ENCODE results near the gene IRF8. TPM values are rescaled to one million over a fixed set of nuclear protein-coding genes. Genes with fewer than 3 reads are reported as not detected.

The IRF8 gene
- total RNA-seq, 4 donors from 2014 or later, result 1.5 to 3.1 (median 2.8) TPM

DNA sequence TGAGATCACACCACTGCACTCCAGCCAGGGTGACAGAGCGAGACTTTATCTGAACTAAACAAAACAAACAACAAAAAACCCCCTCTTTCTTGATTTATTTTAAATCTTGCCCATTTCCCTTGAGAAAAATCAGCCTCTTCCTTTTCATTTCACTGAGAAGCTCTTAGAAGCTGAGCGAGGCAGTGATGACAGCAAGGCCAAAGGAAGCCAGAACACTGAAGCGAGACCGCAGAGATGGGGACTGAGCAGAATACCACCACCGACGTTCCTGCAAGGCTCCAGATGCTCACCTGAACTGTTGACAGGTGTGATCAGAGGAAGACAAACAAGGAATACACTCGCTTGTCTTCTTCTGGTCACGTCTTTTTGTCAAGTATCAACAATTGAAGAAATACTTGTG lies 30.5 kb upstream of the IRF8 start:
- TF ChIP-seq, protein P1, sequence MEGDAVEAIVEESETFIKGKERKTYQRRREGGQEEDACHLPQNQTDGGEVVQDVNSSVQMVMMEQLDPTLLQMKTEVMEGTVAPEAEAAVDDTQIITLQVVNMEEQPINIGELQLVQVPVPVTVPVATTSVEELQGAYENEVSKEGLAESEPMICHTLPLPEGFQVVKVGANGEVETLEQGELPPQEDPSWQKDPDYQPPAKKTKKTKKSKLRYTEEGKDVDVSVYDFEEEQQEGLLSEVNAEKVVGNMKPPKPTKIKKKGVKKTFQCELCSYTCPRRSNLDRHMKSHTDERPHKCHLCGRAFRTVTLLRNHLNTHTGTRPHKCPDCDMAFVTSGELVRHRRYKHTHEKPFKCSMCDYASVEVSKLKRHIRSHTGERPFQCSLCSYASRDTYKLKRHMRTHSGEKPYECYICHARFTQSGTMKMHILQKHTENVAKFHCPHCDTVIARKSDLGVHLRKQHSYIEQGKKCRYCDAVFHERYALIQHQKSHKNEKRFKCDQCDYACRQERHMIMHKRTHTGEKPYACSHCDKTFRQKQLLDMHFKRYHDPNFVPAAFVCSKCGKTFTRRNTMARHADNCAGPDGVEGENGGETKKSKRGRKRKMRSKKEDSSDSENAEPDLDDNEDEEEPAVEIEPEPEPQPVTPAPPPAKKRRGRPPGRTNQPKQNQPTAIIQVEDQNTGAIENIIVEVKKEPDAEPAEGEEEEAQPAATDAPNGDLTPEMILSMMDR (IDR thresholded peaks at IDR 0.05 in 4 of 5, conservative IDR thresholded peaks at IDR 0.05 in 1 of 5), result no peak
- no peak for TF ChIP-seq POLR2A (IDR thresholded peaks at IDR 0.05)
- in situ Hi-C loops (cut with MboI; ENCODE audit: low sequenced_read_pairs in 4 of 4), result no loop called here
- DNase-seq (no peak), ATAC-seq (no peak)
- intact Hi-C loops (cut with DNase I; ENCODE audit: low total_unique reads), result no loop called here
- H3K4me3 ChIP-seq, result no peak overlapping the region
- no peaks in the 10 kb centered on the region for H3K36me3 ChIP-seq
- H3K9me3 ChIP-seq, result no peaks in the 10 kb centered on the region
- no peaks in the 10 kb centered on the region for H3K4me1 ChIP-seq
- H3K27me3 ChIP-seq, result peaks cover 0 to 3% (median 0%) of the 10 kb centered on the region in 3 donors
- no peak overlapping the region for H3K27ac ChIP-seq

DNA sequence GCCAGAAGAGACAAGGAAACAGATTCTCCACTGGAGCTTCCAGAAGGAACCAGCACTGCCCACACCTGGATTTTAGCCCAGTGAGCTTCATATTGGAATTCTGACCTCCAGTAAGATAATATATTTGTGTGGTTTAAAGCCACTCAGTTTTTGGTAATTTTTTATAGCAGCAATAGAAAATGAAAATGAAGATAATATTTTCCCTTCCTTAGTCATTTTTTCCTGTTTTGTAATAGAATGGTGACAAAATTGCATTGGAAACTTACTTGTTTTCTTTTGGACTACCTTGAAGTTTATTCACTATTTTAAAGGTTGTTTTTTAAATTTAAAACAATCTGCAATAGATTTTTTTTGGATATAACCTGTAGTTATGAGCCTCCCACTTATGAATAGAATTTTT lies 29.8 kb upstream of the IRF8 start:
- Histone ChIP-seq H3K4me1 (no peaks in the 10 kb centered on the region), H3K9me3 (no peaks in the 10 kb centered on the region), H3K36me3 (no peaks in the 10 kb centered on the region), H3K27me3 (peaks cover 0 to 3% (median 0%) of the 10 kb centered on the region in 3 donors), H3K27ac (no peak overlapping the region), H3K4me3 (no peak overlapping the region)
- TF ChIP-seq, protein P1 (IDR thresholded peaks at IDR 0.05 in 4 of 5, conservative IDR thresholded peaks at IDR 0.05 in 1 of 5), result no peak
- TF ChIP-seq POLR2A (IDR thresholded peaks at IDR 0.05), result no peak
- intact Hi-C loops (cut with DNase I; ENCODE audit: low total_unique reads) (no loop called here), in situ Hi-C loops (cut with MboI; ENCODE audit: low sequenced_read_pairs in 4 of 4) (no loop called here)
- DNase-seq (no peak), ATAC-seq (no peak)

DNA sequence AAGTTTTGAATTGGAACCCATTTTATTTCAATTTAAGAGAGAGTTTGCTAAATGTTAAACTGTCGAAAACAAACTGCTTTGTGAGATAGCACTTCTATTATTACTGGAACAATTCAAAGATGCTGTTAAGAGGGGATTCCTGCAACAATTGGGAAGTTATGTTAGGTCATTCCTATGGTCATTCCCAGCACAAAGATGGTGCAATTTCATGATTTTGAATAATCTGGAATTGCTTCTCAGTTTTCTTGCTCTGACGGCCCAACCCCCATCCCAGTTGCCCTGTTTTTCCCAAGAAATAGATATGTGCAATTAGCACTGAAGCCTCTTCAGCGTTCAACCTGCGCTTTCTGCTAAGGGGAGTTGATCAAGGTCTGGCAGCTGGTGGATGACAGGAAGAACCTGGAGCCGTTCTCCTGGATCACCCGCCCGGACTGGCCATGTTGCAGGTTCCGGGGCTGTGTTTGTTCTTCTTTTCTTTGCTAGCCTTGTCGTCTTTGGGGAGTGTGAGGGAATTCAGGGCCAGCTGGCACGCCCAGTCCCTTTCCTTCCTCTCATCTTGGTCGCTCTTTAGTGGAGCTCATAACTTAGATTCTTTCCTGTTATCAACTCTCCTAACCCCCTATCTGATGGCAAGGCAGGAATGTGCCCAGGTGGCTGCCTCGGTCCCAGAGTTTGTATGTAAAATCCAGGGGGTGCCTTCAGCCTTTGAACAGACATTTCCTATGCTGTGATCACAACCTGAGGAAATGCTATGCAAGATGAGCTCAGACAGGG lies 29.0 kb upstream of the IRF8 start:
- TF ChIP-seq POLR2A (IDR thresholded peaks at IDR 0.05), result no peak
- TF ChIP-seq, protein P1 (IDR thresholded peaks at IDR 0.05 in 4 of 5, conservative IDR thresholded peaks at IDR 0.05 in 1 of 5), result no peak
- Histone ChIP-seq H3K4me3 (no peak overlapping the region), H3K4me1 (no peaks in the 10 kb centered on the region), H3K9me3 (no peaks in the 10 kb centered on the region), H3K27me3 (peaks cover 0 to 3% (median 0%) of the 10 kb centered on the region in 3 donors), H3K36me3 (no peaks in the 10 kb centered on the region), H3K27ac (no peak overlapping the region)
- intact Hi-C loops (cut with DNase I; ENCODE audit: low total_unique reads) (no loop called here), in situ Hi-C loops (cut with MboI; ENCODE audit: low sequenced_read_pairs in 4 of 4) (no loop called here)
- DNase-seq, result peak in 1 of 2 donors; percentile 19
- ATAC-seq, result no peak

DNA sequence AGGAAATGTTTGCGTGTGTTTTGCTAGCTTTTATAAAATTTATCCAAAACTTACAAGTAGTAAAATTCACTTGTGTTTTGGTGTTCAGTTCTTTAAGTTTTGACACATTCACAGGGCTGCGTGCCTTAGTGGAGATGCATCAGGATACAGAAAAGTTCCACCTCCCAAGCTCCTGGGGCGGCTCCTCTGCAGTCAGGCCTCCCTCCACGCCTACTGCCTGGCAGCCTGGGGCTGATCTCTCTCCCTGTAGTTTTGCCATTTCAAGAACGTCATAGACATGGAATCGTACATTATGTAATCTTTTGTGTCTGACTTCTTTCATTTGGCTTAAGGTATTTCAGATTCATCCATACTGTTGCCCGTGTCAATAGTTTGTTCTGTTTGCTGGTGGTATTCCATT lies 27.2 kb upstream of the IRF8 start:
- H3K4me1 ChIP-seq, result no peaks in the 10 kb centered on the region
- TF ChIP-seq POLR2A (IDR thresholded peaks at IDR 0.05), result no peak
- TF ChIP-seq, protein P1 (IDR thresholded peaks at IDR 0.05 in 4 of 5, conservative IDR thresholded peaks at IDR 0.05 in 1 of 5), result no peak
- no peaks in the 10 kb centered on the region for H3K36me3 ChIP-seq
- intact Hi-C loops (cut with DNase I; ENCODE audit: low total_unique reads), result no loop called here
- no peak overlapping the region for H3K27ac ChIP-seq
- ATAC-seq, result no peak
- DNase-seq, result no peak
- H3K4me3 ChIP-seq, result no peak overlapping the region
- H3K9me3 ChIP-seq, result no peaks in the 10 kb centered on the region
- H3K27me3 ChIP-seq, result peaks cover 0 to 3% (median 0%) of the 10 kb centered on the region in 3 donors
- in situ Hi-C loops (cut with MboI; ENCODE audit: low sequenced_read_pairs in 4 of 4), result no loop called here

All from gastrocnemius medialis (tissue), 4 donors.